ENCODE measurements around the gene SEPTIN14.
"Not testable (repeated sequence)": the region's sequence is repeated elsewhere in the genome, so short reads cannot be mapped to it uniquely, and the experiment has no call there.

SEPTIN14 gene

DNA sequence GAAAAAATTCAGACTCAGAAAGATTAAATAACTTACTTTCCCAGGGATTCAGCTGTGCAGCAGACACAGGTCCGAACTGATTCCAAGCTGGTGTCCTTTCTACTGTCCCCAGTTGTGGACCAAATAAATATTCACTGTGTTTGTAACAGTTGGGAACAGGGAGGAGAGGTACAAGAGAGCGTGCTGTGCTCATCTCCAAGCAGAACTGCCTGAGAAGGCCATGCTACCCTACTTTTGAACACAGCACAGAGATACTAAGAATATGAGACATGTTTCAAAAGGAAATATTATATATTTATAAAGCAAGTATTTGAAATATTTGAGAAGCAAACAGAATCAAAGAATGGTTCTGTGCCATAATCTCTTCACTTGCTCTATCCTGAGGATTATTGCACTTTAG is at the start of gene SEPTIN14:
Gene SEPTIN14, minus strand, starts transcription at position 101 of the 400 bp plus-strand sequence. CDS start 756 bp downstream, outside the sequence.
- not testable (repeated sequence) for DNase-seq (ENCODE audit: low read depth); H3K4me3 ChIP-seq (ENCODE audit: control insufficient read depth, low read depth, low read length)

DNA sequence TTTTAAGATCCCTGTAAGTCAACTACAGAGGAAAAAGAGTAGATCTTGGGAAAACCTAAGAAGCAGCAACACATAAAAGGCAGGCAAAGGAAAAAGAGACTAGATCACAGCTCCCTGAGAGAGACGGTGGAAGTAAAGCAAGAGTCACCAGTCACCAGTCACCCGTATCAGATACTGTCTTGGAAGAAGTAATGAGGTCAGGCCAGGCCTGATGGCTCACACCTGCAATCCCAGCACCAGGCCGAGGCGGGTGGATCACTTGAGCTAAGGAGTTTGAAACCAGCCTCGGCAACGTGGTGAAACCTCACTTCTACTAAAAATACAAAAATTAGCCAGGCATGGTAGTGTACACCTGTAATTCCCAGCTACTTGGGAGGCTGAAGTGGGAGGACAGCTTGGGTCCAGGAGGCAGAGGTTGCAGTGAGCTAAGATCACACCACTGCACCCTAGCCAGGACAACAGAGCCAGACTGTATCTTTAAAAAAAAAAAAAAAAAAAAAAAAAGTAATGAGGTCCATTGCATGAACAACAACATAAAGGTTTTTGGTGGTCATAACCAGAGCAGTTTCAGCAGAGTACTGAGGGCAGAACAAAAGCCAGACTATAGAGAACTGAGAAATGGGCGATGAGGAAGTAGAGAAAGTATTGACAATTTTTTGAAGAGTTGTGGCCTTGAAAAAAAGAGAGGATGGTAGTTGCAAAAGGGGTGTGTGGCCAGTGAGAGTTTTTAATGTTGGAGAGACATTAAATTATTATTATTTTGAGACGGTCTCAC is 41.6 kb upstream of the SEPTIN14 start:
- DNase-seq (ENCODE audit: low read depth) = no peak
- no peak overlapping the region for H3K4me3 ChIP-seq (ENCODE audit: control insufficient read depth, low read depth, low read length)
- TF ChIP-seq, protein P1, sequence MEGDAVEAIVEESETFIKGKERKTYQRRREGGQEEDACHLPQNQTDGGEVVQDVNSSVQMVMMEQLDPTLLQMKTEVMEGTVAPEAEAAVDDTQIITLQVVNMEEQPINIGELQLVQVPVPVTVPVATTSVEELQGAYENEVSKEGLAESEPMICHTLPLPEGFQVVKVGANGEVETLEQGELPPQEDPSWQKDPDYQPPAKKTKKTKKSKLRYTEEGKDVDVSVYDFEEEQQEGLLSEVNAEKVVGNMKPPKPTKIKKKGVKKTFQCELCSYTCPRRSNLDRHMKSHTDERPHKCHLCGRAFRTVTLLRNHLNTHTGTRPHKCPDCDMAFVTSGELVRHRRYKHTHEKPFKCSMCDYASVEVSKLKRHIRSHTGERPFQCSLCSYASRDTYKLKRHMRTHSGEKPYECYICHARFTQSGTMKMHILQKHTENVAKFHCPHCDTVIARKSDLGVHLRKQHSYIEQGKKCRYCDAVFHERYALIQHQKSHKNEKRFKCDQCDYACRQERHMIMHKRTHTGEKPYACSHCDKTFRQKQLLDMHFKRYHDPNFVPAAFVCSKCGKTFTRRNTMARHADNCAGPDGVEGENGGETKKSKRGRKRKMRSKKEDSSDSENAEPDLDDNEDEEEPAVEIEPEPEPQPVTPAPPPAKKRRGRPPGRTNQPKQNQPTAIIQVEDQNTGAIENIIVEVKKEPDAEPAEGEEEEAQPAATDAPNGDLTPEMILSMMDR (conservative IDR thresholded peaks at IDR 0.05; ENCODE audit: control insufficient read depth, insufficient read depth, low read depth, low read length) = no peak

DNA sequence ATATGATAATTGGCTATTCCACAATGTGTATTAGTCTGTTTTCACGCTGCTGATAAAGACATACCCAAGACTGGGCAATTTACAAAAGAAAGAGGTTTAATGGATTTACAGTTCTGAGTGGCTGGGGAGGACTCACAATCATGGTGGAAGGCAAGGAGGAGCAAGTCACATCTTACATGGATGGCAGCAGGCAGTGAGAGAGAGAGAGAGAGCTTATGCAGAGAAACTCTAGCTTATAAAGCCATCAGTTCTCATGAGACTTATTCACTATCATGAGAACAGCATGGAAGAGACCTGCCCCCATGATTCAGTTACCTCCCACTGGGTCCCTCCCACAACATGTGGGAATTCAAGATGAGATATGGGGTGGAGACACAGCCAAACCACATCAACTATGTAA is 38.5 kb upstream of the SEPTIN14 start:
- H3K4me3 ChIP-seq (ENCODE audit: control insufficient read depth, low read depth, low read length); DNase-seq (ENCODE audit: low read depth): not testable (repeated sequence)

DNA sequence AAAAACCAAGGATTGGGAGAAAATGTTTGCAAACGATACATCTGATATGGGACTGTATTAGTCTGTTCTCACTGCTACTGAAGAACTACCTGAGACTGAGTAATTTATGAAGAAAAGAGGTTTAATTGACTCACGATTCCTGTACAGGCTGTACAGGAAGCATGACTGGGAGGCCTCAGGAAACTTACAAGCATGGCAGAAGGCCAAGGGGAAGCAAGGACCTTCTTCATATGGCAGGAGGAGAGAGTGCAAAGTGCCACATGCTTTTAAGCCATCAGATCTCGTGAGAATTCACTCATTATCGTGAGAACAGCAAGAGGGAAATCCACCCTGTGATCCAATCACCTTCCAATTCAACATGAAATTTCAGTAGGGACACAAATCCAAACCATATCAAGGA is 35.7 kb upstream of the SEPTIN14 start:
- TF ChIP-seq, protein P1 (conservative IDR thresholded peaks at IDR 0.05; ENCODE audit: control insufficient read depth, insufficient read depth, low read depth, low read length) = no peak
- DNase-seq (ENCODE audit: low read depth) = no peak
- H3K4me3 ChIP-seq (ENCODE audit: control insufficient read depth, low read depth, low read length) = no peak overlapping the region

DNA sequence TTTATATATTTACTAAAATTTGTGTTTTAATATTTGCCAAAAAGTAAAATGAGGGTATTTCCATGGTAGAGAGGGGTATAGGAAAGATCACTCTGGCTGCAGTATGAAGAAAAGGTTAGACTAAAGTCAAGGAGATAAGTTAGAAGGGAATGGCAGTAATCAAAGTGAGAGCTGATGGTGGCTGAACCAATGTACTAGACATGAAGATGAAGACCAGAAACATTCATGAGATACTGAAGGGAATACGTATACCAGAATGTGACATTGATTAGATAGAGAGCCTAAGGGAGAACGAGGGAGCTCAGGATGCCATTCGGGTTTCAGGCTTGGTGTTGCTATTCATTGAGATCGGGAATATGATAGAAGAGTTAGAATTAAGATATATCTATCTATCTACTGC is 32.5 kb upstream of the SEPTIN14 start:
- TF ChIP-seq, protein P1 (conservative IDR thresholded peaks at IDR 0.05; ENCODE audit: control insufficient read depth, insufficient read depth, low read depth, low read length) = no peak
- no peak for DNase-seq (ENCODE audit: low read depth)
- H3K4me3 ChIP-seq (ENCODE audit: control insufficient read depth, low read depth, low read length) = no peak overlapping the region

DNA sequence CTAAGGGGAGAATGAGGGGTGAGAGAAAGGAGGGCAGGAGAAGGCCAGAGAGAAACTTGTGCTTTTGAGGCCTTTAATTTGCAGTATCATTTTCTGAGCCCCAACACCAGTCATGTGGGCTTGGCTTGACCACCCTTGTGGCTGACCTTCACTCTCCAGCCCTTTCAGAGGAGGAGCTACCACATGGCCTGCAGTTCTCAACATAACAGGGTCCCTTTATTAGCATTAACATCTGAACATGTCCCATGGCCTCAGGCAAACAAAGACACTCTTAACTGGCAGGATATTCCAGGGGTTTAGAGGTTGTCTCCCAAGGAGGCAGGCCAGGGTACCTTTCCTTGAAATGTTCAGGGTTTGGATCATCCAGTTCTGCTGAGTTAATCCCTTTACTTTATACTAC is 31.4 kb upstream of the SEPTIN14 start:
- no peak for DNase-seq (ENCODE audit: low read depth)
- no peak overlapping the region for H3K4me3 ChIP-seq (ENCODE audit: control insufficient read depth, low read depth, low read length)
- TF ChIP-seq, protein P1 (conservative IDR thresholded peaks at IDR 0.05; ENCODE audit: control insufficient read depth, insufficient read depth, low read depth, low read length) = no peak

DNA sequence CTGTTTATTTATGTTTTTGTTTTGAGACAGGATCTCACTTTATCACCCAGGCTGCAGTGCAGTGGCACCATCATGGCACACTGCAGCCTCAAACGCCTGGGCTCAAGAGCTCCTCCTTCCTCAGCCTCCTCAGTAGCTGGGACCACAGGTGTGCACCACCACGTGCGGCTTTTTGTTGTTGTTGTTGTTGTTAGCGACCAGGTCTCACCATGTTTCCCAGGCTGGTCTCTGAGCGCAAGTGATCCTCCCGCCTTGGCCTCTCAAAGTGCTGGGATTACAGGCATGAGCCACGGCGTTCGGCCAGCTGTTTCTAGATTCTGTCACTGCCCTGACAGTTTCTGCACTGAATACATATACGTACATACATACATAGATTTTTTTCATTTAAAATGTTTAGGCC is 25.8 kb upstream of the SEPTIN14 start:
- not testable (repeated sequence) for H3K4me3 ChIP-seq (ENCODE audit: control insufficient read depth, low read depth, low read length); DNase-seq (ENCODE audit: low read depth)

DNA sequence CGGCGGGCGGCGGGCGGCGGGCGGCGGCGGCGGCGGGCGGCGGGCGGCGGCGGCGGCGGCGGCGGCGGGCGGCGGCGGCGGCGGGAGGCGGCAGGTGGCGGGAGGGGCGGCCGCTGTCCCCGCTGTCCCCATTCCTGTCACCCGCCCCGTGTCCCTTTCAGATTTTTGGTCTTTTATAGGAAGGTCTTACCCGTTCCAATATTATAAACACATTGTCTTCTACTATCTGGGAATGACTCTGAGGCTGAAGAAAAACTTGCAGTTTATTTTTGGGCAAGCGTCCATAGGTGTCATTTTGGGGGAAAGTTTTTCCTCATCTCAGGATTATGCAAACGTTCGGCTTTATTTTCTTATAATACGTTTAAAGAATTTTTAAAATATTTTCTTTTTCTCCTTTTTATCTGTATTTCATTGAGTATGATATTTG is 25.3 kb upstream of the SEPTIN14 start:
- TF ChIP-seq, protein P1 (conservative IDR thresholded peaks at IDR 0.05; ENCODE audit: control insufficient read depth, insufficient read depth, low read depth, low read length) = no peak
- H3K4me3 ChIP-seq (ENCODE audit: control insufficient read depth, low read depth, low read length) = peak overlapping the region; percentile 61
- no peak for DNase-seq (ENCODE audit: low read depth)

Data from fibroblast of mammary gland (primary cell).